H1 (cell line): ENCODE data around the gene ALK. TPM values are rescaled to one million over a fixed set of nuclear protein-coding genes. Genes with fewer than 3 reads are reported as not detected.
A peak's percentile ranks its signal among the peaks of the same experiment; 100 is the strongest.

Experiments
- CTCF ChIA-PET: fragments of 300-600 bp; sonication (Branson Sonifier 250); formaldehyde crosslinking; loops from one replicate; lab custom pipeline; 2021; ENCODE audit not compliant: partially characterized antibody; lab: Charles Lee
- POLR2A ChIA-PET: fragments of 300-600 bp; sonication (Branson Sonifier 250); formaldehyde crosslinking; loops from one replicate; lab custom pipeline; 2021; ENCODE audit warnings: inconsistent platforms; ENCODE audit not compliant: partially characterized antibody; lab: Charles Lee
- DNase-seq, 2 experiments: peaks; one replicate each; pipeline versions ENCODE4 v3.0.0 to v3.0.0-alpha.2; 2010 to 2022; ENCODE audit warnings: low spot score in 2 of 2, low read depth in 1 of 2, mixed read lengths in 1 of 2
- FAIRE-seq: peaks from 2 replicates; lab custom pipeline; 2011; peaks lifted over from hg19 to GRCh38; lab: Jason Lieb, UNC
- H2AFZ ChIP-seq: 2 replicates; pipeline ENCODE4 v1.8.1; 2012; ENCODE audit warnings: low read length, inconsistent platforms
- H2AK5ac ChIP-seq: 2 replicates; pipeline ENCODE4 v1.6.1; 2013; ENCODE audit warnings: low read depth, low read length
- H2BK120ac ChIP-seq: replicated peaks from 2 replicates; pipeline ENCODE3; 2013; ENCODE audit warnings: low read depth, low read length, inconsistent platforms
- H2BK12ac ChIP-seq: 2 replicates; pipeline ENCODE4 v1.6.1; 2013; ENCODE audit warnings: low read depth, low read length
- H2BK15ac ChIP-seq: 2 replicates; pipeline ENCODE4 v1.6.1; 2013; ENCODE audit warnings: low read length
- H2BK20ac ChIP-seq: 2 replicates; pipeline ENCODE4 v1.6.1; 2013; ENCODE audit warnings: low read length
- H2BK5ac ChIP-seq: 2 replicates; pipeline ENCODE4 v1.6.1; 2013; ENCODE audit warnings: low read depth, low read length
- H3K14ac ChIP-seq: 2 replicates; pipeline ENCODE4 v1.6.1; 2013; ENCODE audit warnings: inconsistent platforms; ENCODE audit not compliant: insufficient read length
- H3K18ac ChIP-seq: 2 replicates; pipeline ENCODE4 v1.6.1; 2013; ENCODE audit warnings: low read length; ENCODE audit errors: extremely low read depth
- H3K23ac ChIP-seq: 2 replicates; pipeline ENCODE4 v1.6.1; 2013; ENCODE audit warnings: inconsistent platforms; ENCODE audit not compliant: insufficient read length
- H3K23me2 ChIP-seq: 2 replicates; pipeline ENCODE4 v1.6.1; 2013; ENCODE audit warnings: low read depth, low read length
- H3K27ac ChIP-seq: 2 replicates; pipeline ENCODE4 v1.6.1; 2011; ENCODE audit warnings: low read depth, low read length, inconsistent platforms
- H3K27me3 ChIP-seq, 4 experiments: replicated peaks in 1 of 4; 1 replicate in 1 of 4; 2 replicates in 3 of 4; pipeline versions ENCODE4 v1.6.1 to v1.8.1; 2011 to 2013; ENCODE audit warnings: low read length in 3 of 4, mild to moderate bottlenecking in 3 of 4, inconsistent platforms in 2 of 4, mixed read lengths in 2 of 4, moderate library complexity in 1 of 4; ENCODE audit not compliant: control insufficient read depth in 3 of 4, insufficient read depth in 3 of 4; ENCODE audit errors: extremely low read depth in 1 of 4
- H3K36me3 ChIP-seq, 4 experiments: 2 replicates each; pipeline versions ENCODE4 v1.6.1 to v1.8.1; 2011 to 2013; ENCODE audit warnings: mild to moderate bottlenecking in 4 of 4, low read length in 3 of 4, moderate library complexity in 2 of 4, control low read depth in 1 of 4, inconsistent platforms in 1 of 4; ENCODE audit not compliant: insufficient read depth in 4 of 4, control insufficient read depth in 2 of 4
- H3K4ac ChIP-seq: replicated peaks from 2 replicates; pipeline ENCODE3; 2013; ENCODE audit warnings: low read length, low read depth, mixed read lengths, inconsistent platforms; ENCODE audit not compliant: insufficient read length
- H3K4me1 ChIP-seq, 4 experiments: replicated peaks in 1 of 4; 1 replicate in 1 of 4; 2 replicates in 3 of 4; pipeline versions ENCODE4 v1.6.1 to v1.8.1; 2011 to 2013; ENCODE audit warnings: low read length in 3 of 4, inconsistent platforms in 2 of 4, mixed read lengths in 1 of 4; ENCODE audit not compliant: insufficient read depth in 4 of 4, control insufficient read depth in 3 of 4
- H3K4me2 ChIP-seq, 2 experiments: 2 replicates each; pipeline versions ENCODE4 v1.6.1 to v1.8.1; 2011 to 2013; ENCODE audit warnings: low read depth in 2 of 2, low read length in 2 of 2, control low read depth in 1 of 2, inconsistent platforms in 1 of 2, mild to moderate bottlenecking in 1 of 2; ENCODE audit not compliant: insufficient read depth in 1 of 2
- H3K4me3 ChIP-seq, 4 experiments: fragments of 200-600, 300-600 bp in 1 of 4; sonication (generic), shearing (Covaris generic), sonication (Bioruptor Twin) in 1 of 4; 2 replicates each; pipeline versions ENCODE4 v1.5.1 to v1.8.1; 2011 to 2016; ENCODE audit warnings: low read length in 4 of 4, low read depth in 3 of 4, control low read depth in 2 of 4, inconsistent platforms in 2 of 4, mild to moderate bottlenecking in 2 of 4, mixed read lengths in 1 of 4, moderate library complexity in 1 of 4; ENCODE audit not compliant: insufficient read depth in 2 of 4; ENCODE audit errors: extremely low read depth in 1 of 4
- H3K56ac ChIP-seq: replicated peaks from 2 replicates; pipeline ENCODE3; 2013; ENCODE audit warnings: low read depth, mild to moderate bottlenecking, mixed read lengths, low read length, inconsistent platforms; ENCODE audit not compliant: insufficient read length
- H3K79me1 ChIP-seq: 2 replicates; pipeline ENCODE4 v1.6.1; 2013; ENCODE audit warnings: low read depth, low read length, control low read depth
- H3K79me2 ChIP-seq, 2 experiments: 2 replicates each; pipeline versions ENCODE4 v1.6.1 to v1.8.1; 2012 to 2013; ENCODE audit warnings: low read length in 2 of 2, mild to moderate bottlenecking in 2 of 2, inconsistent platforms in 1 of 2; ENCODE audit not compliant: insufficient read depth in 2 of 2, control insufficient read depth in 1 of 2
- H3K9ac ChIP-seq, 4 experiments: replicated peaks in 1 of 4; 1 replicate in 1 of 4; 2 replicates in 3 of 4; pipeline versions ENCODE4 v1.6.1 to v1.8.1; 2011 to 2013; ENCODE audit warnings: low read depth in 3 of 4, low read length in 3 of 4, control low read depth in 2 of 4, mild to moderate bottlenecking in 2 of 4, moderate library complexity in 2 of 4, inconsistent platforms in 1 of 4; ENCODE audit errors: extremely low read depth in 1 of 4
- H3K9me3 ChIP-seq, 2 experiments: 2 replicates each; pipeline versions ENCODE4 v1.6.1 to v1.8.1; 2012 to 2013; ENCODE audit warnings: mild to moderate bottlenecking in 2 of 2, moderate library complexity in 2 of 2, control low read depth in 1 of 2, inconsistent platforms in 1 of 2, low read depth in 1 of 2, low read length in 1 of 2, mixed read lengths in 1 of 2; ENCODE audit not compliant: insufficient read depth in 2 of 2
- H4K20me1 ChIP-seq, 2 experiments: replicated peaks in 1 of 2; 2 replicates each; pipeline versions ENCODE3 to v1.8.1; 2011 to 2013; ENCODE audit warnings: inconsistent platforms in 2 of 2, low read length in 2 of 2, mild to moderate bottlenecking in 1 of 2; ENCODE audit not compliant: insufficient read depth in 2 of 2, control insufficient read depth in 1 of 2
- H4K5ac ChIP-seq: 2 replicates; pipeline ENCODE4 v1.6.1; 2013; ENCODE audit warnings: low read length, low read depth, mixed read lengths, inconsistent platforms; ENCODE audit not compliant: insufficient read length
- H4K8ac ChIP-seq: 2 replicates; pipeline ENCODE4 v1.8.0; 2013; ENCODE audit warnings: mild to moderate bottlenecking, moderate library complexity, low read length, inconsistent platforms; ENCODE audit not compliant: insufficient read depth; ENCODE audit errors: extremely low read depth
- H4K91ac ChIP-seq: replicated peaks from 2 replicates; pipeline ENCODE3; 2013; ENCODE audit warnings: low read length, mixed read lengths, inconsistent platforms; ENCODE audit not compliant: insufficient read length
- BACH1 ChIP-seq: IDR thresholded peaks from 2 replicates; pipeline ENCODE4 v1.6.1; 2012; ENCODE audit warnings: low read length, improper control_type of control experiment
- CTCF ChIP-seq, 3 experiments: IDR thresholded peaks; 1 replicate in 2 of 3; 2 replicates in 1 of 3; pipeline versions ENCODE4 v1.5.1 to v1.6.1; 2011; ENCODE audit warnings: low read length in 3 of 3, mild to moderate bottlenecking in 3 of 3, inconsistent platforms in 2 of 3, low read depth in 1 of 3, moderate library complexity in 1 of 3; ENCODE audit not compliant: insufficient read depth in 1 of 3; ENCODE audit errors: control extremely low read depth in 1 of 3
- RAD21 ChIP-seq, 2 experiments: IDR thresholded peaks in 1 of 2; conservative IDR thresholded peaks in 1 of 2; 2 replicates each; pipeline ENCODE4 v1.6.1; 2011; ENCODE audit warnings: low read depth in 2 of 2, low read length in 2 of 2, improper control_type of control experiment in 1 of 2, inconsistent platforms in 1 of 2, mild to moderate bottlenecking in 1 of 2, moderate library complexity in 1 of 2
- WGBS, 2 experiments: shearing (Covaris generic) in 1 of 2; methylation state at CpG; one replicate each; pipeline versions ENCODE4 v1.1.6 to v1.1.7; 2013 to 2015; ENCODE audit warnings: low lambda C conversion rate in 2 of 2, mixed read lengths in 2 of 2, inconsistent platforms in 1 of 2, low coverage in 1 of 2, missing lambda C conversion rate in 1 of 2; ENCODE audit not compliant: insufficient replicate concordance in 2 of 2, insufficient coverage in 1 of 2, insufficient read length in 1 of 2; ENCODE audit errors: extremely low coverage in 1 of 2, missing lambda C conversion rate in 1 of 2; 5-methylcytosine and 5-hydroxymethylcytosine counted together
- polyA plus RNA-seq, 7 experiments: library from polyadenylated mRNA; depleted of rRNA in 3 of 7; stranded (reverse) in 5 of 7; unstranded in 2 of 7; fragments of >200 nt in 5 of 7; fragments of 200-250 nt in 2 of 7; gene quantifications; 1 replicate in 5 of 7; 2 replicates in 1 of 7; 4 replicates in 1 of 7; pipeline versions ENCODE4 v1.2.1 to v1.2.3, GENCODE V29; 2011 to 2013; ENCODE audit warnings: missing spikeins in 2 of 7, mixed read lengths in 2 of 7
- total RNA-seq: library from RNA; stranded (reverse); fragmentation: NEBNext Ultra II Directional; extraction: Animal tissue kit (Norgen Biotek cat#: 25700); gene quantifications from 2 replicates; pipeline ENCODE4 v1.2.1, GENCODE V29; 2021

ALK gene
- total and polyA plus RNA-seq, 2 of the 8 experiments (the other 6 are each of a cell fraction or from before 2014, with no cell fraction given) = 0.02 to 0.09 TPM

GRCh38 chr2:29196792-29197788 lies 724.3 kb downstream of the ALK start:
- H3K36me3 ChIP-seq = no peaks in the 10 kb centered on the region
- no peak overlapping the region for H3K4me3 ChIP-seq
- no peak overlapping the region for H2BK120ac ChIP-seq
- no peaks in the 10 kb centered on the region for H3K79me2 ChIP-seq
- H2BK12ac ChIP-seq = no peak overlapping the region
- H3K4me2 ChIP-seq = no peak overlapping the region
- TF ChIP-seq CTCF (IDR thresholded peaks at IDR 0.05; ENCODE audit: control extremely low read depth in 1 of 3, insufficient read depth in 1 of 3, low read depth in 1 of 3, low read length in 3 of 3) (peak; percentile 80 to 87 (median 81)), BACH1 (no peak), RAD21 (IDR thresholded peaks at IDR 0.05 in 1 of 2, conservative IDR thresholded peaks at IDR 0.05 in 1 of 2; ENCODE audit: low read depth in 2 of 2, low read length in 2 of 2) (peak; percentile 97 to 98)
- no peaks in the 10 kb centered on the region for H3K79me1 ChIP-seq
- no peak overlapping the region for H3K56ac ChIP-seq
- no peak overlapping the region for H4K5ac ChIP-seq
- no peak overlapping the region for H2BK5ac ChIP-seq
- H3K27me3 ChIP-seq = no peaks in the 10 kb centered on the region
- FAIRE-seq = peak; percentile 89
- H4K8ac ChIP-seq = no peak overlapping the region
- H3K23ac ChIP-seq = no peak overlapping the region
- no peak overlapping the region for H2BK15ac ChIP-seq
- ChIA-PET POLR2A (no interaction called here), CTCF (interaction anchor here (0.6 to 1.5 kb wide), 10 partner anchors 9 to 238 kb away, joined by 3 to 8 read pairs (median 3); no protein-coding TSS in a partner anchor)
- H3K4me1 ChIP-seq = no peaks in the 10 kb centered on the region
- WGBS, 2 experiments = 38% methylated on average over 14 of the region's 14 CpGs; no CpG with 5 or more reads in 1 of the 2 experiments
- no peak overlapping the region for H3K27ac ChIP-seq
- H3K4ac ChIP-seq = no peak overlapping the region
- DNase-seq = peak in 1 of 2 experiments; percentile 86
- H3K9me3 ChIP-seq = no peaks in the 10 kb centered on the region
- no peak overlapping the region for H2BK20ac ChIP-seq
- no peaks in the 10 kb centered on the region for H4K20me1 ChIP-seq
- H3K23me2 ChIP-seq = no peaks in the 10 kb centered on the region; the same call in 1 of the 2 replicates
- H4K91ac ChIP-seq = no peak overlapping the region
- no peak overlapping the region for H2AK5ac ChIP-seq
- H3K18ac ChIP-seq = no peak overlapping the region
- H2AFZ ChIP-seq = no peak overlapping the region
- H3K14ac ChIP-seq = no peak overlapping the region
- H3K9ac ChIP-seq = no peak overlapping the region
